ENCODE data around the gene DENND1A.
"Not testable (repeated sequence)": the region's sequence is repeated elsewhere in the genome, so short reads cannot be mapped to it uniquely, and the experiment has no call there.

Gene DENND1A

DNA sequence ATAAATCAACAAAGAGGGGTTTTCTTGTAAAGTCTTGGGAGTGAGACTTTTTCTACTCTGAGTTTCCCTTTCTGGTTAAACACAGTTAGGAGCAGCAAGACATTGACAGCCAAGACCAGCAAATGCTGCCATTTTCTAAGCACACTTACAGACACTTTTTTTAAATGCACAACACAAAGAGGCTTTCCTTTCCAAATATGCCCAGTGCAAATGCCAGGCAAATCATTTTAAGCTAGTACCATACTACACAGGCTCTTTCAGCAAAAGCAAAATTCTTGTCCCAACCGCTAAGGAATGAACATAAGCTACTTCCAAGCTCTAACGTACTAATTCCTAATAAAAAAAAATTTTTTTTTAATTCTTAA, 68.2 kb downstream of the DENND1A start:
- no peak for DNase-seq

DNA sequence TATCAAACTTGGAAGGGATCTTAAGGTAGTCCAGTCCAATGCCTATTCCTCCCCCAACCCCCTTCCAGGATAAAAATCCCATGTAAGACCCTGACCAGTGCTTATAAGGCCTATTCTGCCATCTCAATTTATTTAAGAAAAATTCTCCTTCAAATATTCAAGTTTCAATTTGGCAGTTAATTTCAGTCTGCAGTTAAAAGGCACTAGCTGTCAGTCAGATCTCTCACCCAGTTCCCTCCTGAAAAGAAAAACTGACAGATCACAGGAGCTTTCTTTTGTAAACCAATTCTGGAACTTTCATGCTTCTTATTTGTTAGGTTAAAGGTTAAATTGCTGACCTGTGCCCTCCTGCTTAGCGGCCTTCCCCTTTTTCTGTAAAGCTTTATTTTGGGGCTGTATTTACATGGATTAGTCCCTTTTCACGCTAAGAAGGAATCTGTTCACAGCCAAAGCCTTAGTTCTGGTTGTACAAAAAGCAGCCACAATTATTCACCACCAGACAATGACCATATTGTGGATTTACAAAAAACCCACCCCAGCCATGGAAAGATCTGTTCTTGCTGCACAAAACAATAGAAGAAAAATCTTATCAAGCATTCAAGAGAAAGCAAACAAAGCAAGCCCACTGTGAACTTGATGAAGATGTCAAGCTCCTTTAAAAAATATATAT, 68.7 kb downstream of the DENND1A start:
- DNase-seq, result no peak

DNA sequence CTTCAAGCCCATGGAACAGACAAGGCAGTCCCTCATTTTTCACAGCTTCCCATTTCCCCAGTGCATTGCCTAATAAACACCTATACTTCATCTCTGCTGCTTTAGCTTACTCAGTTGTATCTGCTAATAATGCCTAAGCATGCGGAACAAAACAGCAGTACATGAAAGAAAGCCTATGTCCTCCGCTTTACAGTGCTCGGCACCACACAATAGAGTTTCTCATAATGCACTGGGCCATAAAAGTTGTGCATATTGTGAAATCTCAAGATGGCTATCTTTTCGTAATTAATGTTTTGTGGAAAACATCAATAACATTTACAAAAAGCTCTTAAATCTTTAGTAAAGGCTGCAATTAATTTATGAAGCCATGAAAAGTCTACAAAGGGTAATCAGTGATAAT, 69.3 kb downstream of the DENND1A start:
- DNase-seq, result no peak

DNA sequence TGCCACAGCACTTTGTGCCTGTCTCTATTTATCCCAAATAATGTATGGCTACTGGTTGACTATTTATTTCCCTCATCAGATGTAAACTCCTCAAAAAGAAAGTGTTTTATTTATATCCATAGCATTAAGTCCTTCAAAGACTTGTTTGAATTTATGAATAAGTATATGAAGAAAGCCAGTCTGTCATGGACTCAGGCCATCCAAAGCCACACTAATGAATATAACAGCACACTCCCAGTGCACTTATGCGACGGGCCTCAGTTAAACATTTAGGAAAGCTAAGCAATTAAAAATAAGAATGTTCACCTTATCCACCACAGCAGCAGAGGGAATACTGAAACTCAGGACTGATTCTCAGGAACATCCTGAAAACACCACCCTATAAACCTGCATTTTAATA, 77.5 kb downstream of the DENND1A start:
- no peak for DNase-seq

DNA sequence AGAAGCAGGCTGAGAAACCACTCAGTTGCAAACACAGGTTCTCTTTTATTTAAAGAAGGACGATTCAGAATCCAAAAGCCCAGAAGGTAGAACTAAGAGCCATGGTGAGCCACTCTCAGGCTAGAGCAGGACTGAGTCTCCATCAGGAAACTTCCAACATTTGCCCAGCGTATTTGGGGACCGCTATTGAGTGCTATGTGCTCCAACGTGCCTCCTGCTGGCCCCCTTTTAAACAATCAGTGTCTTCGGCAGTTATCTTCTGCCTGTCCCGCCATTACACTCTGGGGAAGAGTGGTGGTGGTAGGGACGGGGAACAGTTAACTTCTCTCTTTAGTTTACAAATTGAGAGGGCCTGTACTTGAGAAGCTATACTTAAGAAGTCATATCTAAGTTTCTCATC, 78.1 kb downstream of the DENND1A start:
- no peak for DNase-seq

DNA sequence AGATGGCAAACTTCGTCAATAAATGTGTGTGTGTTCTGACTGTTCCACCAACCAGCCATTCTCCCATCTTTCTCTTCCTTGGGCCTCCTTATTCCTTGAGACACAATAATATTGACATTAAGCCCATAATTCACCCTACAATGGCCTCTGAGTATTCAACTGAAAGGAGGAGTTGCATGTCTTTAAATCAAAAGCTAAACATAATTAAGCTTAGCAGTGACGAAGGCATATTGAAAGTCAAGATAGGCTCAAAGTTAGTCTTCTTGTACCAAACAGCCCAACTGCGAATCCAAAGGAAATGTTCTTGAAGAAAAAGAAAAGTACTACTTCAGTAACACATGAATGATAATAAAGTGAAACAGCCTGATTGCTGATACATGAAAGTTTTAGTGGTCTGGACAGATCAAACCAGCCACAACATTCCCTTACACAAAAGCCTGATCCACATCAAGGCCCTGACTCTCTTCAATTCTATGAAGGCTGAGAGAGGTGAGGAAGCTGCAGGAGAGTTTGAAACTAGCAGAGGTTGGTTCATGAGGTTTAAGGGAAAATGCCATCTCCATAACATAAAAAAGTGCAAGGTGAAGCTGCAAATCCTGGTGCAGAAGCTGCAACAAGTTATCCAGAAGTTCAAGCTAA, 81.4 kb downstream of the DENND1A start:
- no peak for DNase-seq

DNA sequence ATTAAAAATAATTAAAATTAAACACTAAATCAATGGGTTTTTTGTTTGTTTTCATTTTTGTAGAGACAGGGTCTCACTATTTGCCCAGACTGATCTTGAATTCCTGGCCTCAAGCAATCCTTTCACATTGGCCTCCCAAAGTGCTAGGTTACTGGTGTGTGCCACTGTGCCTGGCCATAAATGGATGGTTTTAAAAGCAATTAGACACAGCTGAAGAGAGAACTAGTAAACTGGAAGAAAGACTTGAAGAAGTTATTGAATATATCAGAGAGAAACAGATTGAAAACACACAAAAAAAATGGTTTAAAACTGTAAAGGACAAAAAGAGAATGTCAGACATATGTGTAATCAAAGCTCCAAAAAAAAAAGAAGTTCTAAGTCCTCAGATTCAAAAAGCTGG, 83.0 kb downstream of the DENND1A start:
- DNase-seq, result no peak

DNA sequence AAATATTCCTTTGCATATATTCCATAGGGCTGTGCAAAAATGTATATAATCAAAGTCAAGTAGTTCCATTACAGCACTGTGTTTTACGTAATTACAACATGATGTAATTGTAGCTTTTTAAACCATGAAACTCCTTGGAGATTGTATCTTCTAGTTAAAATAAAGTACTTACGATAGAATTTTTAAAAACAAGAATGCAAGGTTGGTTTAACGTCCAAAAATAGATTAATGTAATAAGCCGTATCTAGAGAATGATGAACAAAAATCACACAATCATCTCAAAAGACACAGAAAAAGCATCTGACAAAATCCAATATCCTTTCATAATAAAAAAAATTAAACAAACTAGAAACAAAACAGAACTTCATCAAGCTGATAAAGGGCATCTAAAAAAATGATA, 86.2 kb downstream of the DENND1A start:
- no peak for DNase-seq

DNA sequence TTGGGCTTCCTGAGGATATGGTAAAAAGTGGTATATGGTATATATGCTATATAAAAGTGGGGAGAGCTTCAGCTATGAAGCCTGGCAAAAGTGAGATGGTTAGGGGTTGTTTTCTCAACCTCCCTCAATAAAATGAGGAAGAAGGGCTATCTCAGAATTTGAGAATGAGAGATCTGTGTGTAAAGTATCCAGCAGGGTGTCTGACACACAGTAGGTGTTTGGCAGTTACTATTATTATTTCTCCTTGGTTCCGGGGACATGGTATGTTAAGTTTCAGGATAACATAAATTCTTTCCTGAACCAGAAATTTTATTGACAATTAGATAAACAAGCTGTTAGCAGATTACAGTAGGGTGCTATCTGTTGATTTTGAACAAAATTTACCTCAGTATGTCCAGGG, 94.1 kb downstream of the DENND1A start:
- peak in 1 of 2 donors; percentile 9 for DNase-seq

DNA sequence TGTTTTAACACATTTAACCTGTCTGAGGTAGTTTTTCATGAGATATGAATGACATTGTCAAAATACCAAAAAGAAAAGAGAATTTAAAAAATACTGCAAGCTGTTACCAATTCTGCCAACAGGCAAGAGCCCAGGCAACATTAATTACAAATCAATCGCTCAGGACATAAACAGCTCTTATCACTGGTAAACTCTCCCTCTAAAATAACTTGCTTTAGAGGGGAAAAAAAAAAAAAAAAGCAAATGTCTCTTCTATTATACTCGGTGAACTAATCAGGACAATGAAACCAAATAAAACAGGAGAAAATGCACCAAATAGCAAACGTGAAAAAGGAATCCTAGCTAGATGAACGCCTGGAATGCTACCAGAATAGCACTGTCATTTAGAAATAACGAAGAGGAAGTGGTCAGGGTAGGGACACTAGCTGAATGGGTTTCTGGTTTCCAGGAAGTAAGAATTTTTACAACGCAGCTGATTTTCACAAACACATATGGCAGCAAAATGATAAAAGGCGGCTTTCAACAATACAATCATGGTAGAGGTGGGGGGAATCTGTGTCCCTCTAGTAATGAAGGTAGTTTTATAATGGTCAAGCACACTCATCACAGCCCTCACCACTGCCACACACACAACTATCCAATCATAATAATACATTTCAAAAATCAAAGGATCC, 94.9 kb downstream of the DENND1A start:
- peak; percentile 57 to 70 for DNase-seq

DNA sequence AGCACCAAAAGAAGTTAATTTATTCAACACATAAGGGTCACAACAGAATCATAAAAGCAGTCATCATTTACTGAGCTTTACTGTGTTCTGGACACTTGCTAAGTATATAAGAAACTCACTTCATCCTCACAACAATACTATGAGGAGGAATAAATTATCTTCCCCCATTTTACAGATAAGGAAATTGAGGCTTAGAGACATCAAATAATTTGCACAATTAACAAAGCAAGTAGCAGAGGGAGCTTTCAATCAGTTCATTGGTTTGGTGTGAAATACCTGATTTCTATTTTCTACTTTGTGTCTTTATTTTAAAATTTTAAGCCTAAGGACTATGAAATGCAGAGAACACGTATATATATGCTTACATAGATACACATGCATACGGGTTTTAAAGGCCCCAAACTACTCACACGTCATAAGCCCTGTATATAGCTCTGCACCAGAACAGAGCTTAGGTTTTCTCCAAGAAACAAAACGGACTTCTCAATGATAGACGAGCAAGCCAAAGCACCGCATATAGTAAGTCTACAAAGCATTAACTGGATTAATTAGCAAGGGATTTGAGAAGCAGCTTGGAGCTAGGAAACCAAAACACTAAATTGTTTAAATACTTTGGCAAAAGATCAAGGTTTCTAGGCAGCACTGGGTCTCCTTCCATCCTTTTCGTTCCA, 95.6 kb downstream of the DENND1A start:
- no peak for DNase-seq

DNA sequence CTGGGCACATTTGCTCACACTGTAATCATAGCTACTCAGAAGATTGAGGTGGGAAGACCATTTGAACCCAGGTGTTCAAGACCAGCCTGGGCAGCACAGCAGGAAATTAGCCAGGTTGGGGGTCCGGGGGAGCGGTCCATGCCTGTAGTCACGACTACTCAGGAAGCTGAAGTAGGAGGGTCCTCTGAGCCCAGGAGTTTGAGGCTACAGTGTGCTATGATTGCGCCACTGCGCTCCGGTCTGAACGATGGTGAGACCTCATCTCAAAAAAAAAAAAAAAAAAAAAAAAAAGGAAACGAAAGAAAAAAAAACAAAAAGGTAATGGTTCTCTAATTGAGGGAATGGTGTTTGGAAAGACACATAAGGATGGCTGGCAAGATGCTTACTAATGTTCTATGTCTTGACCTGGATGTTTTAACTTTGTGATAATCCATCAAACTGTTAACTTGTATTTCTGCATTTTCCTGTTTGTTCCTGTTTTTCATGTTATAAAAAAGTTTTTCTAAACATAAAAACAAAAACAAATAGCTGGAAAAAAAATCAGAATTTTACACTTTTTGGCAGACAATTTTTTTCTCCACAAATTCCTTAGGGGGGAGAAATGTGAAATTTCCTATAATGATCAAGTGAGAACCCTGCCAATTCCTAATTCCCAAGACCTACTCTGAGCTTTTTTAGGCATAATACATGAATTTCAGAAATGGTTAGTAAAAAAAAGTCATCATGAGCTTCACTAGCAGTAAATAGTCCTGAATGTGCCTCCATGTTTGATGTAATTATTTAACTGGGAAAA, 96.9 kb downstream of the DENND1A start:
- peak in 1 of 2 donors; percentile 12 for DNase-seq

DNA sequence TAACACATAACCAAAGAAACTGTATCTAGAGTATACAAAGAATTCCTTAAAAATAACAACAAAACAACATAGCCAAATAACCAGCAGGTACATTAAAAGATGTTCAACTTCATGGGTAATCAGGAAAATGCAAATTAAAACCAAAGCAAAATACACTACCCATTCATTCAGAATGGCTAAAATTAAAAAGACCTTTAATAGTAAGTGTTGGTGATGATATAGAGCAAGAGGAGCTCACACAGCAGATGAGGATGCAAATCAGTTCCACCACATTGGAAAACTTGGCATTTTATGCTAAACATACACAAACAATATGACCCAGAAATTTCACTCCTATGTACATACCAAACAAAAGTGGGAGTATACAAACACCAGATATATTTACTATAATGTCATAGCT, 97.8 kb downstream of the DENND1A start:
- DNase-seq, result no peak

DNA sequence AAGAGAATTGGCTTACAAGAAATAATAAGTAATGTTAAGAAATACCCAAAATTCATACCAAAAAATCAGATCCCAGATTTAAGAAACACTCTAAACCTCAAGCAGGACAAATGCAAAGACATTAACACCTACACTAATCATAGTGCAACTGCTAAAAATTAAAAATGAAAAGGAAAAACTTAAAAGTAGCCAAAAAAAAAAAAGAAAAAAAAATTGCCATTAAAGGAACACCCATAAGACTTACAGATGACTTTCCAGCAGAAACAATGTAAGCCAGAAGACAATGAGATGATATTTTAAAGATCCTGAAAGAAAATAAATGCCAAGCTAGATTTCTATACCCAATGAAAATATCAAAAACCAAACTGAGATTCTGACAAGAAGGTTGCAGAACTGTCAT, 101.5 kb downstream of the DENND1A start:
- DNase-seq, result no peak

DNA sequence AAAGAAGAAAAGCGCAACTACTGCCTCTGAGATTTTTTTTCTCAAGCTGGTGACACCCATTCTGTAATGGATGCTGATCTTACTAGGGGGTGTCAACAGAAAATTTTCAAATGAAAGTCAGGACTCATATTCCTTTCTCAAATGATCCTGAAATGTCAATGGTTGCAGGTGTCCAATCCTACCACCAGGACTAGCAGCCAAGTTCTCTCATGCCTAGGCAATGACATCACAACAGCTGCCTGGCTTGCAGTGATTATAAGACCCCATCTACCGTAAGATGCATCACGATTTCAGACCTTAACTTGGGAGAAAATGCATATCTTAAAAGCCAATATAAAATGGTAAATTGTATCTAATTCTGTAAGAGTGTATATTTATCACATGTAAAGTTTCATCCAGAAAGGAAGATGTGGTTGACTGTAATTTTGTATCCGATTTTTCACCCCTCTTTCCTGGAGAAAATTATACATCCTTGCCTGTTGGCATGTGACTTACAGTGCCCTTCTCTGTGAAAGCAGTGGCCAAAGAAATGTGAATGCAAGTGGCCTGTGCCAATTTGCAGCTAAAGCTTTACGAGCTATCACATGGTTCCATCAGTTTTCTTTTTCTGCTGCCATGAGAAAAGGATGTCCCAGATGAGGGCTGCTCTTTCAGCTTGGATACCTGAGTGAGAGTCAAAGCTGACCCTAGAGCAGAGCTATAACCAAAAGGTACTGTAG, 104.4 kb downstream of the DENND1A start:
- no peak for DNase-seq

DNA sequence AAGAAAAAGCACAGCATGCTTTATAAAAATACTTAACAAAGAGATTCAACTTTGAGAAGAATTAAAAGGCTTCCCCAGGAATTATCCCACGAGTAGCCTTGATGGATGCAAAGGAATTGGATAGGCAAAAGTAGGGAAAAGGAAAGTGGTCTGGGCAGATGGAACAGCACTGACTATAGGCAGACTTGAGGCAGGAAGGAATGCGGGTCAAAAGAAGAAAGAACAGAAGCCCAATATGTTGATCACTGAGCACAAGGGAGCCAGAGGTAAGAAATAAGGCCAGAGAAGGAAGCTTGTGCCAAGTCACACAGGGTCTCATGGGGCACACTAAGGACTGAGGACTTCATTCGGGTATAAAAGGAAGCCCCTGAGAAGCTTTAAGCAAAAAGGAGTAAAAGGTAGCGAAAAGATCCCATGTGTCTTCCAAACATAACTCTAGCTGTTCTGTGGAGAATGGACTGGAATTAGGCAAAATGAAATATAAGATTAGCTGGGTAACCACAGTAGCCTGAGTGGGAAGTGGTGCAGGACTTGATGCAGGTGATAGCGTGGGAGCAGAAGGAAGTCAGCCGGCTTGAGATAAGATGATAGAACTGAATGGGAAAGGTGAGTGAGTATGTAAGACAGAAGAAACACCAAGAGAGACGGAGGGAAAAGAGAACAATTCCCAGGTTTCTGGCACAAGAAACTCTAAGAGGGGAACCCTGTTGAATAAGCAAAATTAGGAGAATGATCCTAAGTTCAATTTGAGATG, 106.6 kb downstream of the DENND1A start:
- DNase-seq, result no peak

DNA sequence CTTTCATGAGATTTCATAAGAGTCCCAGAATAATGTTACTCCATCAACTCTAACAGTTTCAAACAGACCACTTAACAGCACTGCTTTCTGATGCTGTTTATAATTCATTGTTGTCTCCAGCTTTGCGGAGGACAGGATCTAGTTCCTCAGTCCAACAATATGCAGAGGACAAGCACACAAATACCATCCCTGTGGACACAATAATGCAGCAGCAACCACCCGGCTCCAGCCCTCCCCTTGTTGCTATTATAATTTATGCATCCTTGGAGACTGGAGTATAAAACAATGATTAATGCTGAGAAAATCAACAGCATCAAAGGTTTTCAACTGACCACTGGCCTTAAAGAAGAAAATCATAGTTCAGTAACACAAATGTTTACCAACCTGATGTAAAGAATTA, 108.3 kb downstream of the DENND1A start:
- no peak for DNase-seq

DNA sequence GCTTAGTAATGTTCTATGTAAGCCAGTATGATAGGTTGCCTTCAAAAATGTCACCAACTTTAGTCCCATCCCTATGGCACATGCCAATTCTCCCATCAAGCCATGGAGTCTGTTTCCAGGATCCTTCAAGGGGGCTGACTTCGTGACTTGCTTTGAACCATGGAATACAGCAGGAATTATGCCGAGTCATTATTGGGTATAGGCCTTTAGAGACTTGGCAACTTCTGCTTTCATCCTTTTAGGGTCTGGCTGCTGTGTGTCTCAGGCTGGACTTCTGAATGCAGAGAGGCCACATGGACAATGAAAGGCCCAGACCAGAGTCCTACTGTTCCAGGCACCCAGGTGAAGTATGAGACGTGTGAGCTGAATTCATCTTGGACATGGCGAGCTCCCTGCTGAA, 109.8 kb downstream of the DENND1A start:
- no peak for DNase-seq

DNA sequence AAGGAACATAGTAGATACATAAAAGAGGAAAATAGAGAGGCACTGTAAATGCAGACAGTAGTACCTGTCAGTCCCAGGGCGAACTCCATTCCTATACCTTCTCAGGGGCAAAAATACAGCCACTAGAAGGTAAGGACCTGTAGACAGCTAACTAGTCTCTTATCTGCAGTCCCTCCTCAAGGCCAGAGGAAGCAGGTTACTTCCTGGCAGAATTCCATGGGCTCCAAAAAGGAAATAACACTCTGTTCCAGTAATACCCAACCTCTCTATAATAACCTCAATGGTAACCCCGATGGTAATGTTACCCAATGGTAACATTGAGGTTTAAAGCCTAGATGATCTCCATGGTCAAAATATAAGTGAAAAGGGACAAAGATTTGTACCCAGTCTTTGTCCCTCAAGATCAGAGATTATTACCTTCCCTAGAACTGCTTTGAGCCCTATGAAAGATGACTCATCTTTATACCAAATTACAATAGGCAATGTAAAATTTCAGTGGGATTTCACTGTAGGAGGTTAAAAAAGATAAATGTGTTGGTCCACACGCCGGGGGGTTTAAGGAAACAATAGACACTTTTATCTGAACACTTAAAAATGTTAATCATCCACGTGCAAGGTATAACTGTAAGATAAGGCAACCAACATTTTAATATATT, 113.0 kb downstream of the DENND1A start:
- DNase-seq, result no peak

DNA sequence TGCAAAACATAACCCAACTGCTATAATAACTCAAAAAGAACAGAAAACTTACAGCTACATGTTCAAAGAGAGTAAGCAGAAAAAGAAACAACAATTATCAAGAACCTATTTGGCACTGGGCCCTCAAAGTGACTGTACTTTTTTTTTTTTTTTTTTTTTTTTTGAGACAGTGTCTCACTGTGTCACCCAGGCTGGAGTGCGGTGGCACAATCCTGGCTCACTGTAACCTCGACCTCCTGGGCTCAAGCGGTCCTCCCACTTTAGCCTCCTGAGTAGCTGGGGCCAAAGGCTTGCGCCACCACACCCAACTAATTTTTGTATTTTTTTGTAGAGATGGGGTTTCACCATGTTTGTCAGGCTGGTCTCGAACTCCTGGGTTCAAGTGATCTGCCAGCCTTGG, 114.1 kb downstream of the DENND1A start:
- DNase-seq, result not testable (repeated sequence)

DNA sequence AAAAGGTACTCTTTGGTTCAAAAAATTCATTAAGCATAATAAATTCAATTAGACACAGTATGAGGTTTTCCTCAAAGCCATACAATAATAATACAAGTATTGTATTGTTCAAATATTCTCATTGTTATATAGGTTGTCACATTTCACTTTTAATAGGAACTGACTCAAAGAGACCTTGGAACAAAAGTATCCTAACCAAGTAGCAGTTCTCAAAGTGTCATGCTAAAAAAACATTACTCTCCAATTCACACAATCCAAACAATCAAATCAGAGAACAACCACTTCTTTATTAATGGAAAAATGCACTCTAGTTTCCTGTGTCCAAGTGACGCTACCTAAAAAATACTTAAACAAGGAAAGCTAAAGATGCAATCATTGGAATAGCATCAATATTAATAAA, 115.4 kb downstream of the DENND1A start:
- no peak for DNase-seq
